Neural crest cell (in vitro differentiated cells): ENCODE measurements around the gene GTF2IRD1. TPM values are rescaled to one million over a fixed set of nuclear protein-coding genes. Genes with fewer than 3 reads are reported as not detected.
"Not testable (repeated sequence)": the region's sequence is repeated elsewhere in the genome, so short reads cannot be mapped to it uniquely, and the experiment has no call there.

Source experiments
- DNase-seq: peaks from one replicate; pipeline ENCODE4 v3.0.0; 2021; ENCODE audit warnings: low read depth, mixed read lengths, low spot score
- H3K27ac Mint-ChIP-seq: one replicate; pipeline ENCODE4 v1.8.0; 2021; ENCODE audit warnings: mild to moderate bottlenecking, mixed read lengths; ENCODE audit not compliant: unreplicated experiment
- H3K27me3 Mint-ChIP-seq: 2 replicates; pipeline ENCODE4 v1.8.0; 2021; ENCODE audit warnings: low read depth, mild to moderate bottlenecking, mixed read lengths
- H3K36me3 Mint-ChIP-seq: 2 replicates; pipeline ENCODE4 v1.8.0; 2021; ENCODE audit warnings: low read depth, mild to moderate bottlenecking, mixed read lengths
- H3K4me1 Mint-ChIP-seq: 2 replicates; pipeline ENCODE4 v1.8.0; 2021; ENCODE audit warnings: mixed read lengths
- H3K4me3 Mint-ChIP-seq: one replicate; pipeline ENCODE4 v1.8.0; 2021; ENCODE audit warnings: mild to moderate bottlenecking, mixed read lengths
- H3K9me3 Mint-ChIP-seq: 2 replicates; pipeline ENCODE4 v1.8.0; 2021; ENCODE audit warnings: mixed read lengths
- total RNA-seq: library from RNA; stranded (reverse); gene quantifications from 2 replicates; pipeline ENCODE4 v1.2.1, GENCODE V29; 2021
- TF ChIP-seq, protein P1 (sequence below): fragments of 200-600 bp; sonication (generic); conservative IDR thresholded peaks from 2 replicates; pipeline ENCODE4 v1.5.0; 2021; ENCODE audit warnings: antibody characterized with exemption, mild to moderate bottlenecking

The GTF2IRD1 gene
- total RNA-seq, 1 donor from 2014 or later: 50.1 TPM

DNA sequence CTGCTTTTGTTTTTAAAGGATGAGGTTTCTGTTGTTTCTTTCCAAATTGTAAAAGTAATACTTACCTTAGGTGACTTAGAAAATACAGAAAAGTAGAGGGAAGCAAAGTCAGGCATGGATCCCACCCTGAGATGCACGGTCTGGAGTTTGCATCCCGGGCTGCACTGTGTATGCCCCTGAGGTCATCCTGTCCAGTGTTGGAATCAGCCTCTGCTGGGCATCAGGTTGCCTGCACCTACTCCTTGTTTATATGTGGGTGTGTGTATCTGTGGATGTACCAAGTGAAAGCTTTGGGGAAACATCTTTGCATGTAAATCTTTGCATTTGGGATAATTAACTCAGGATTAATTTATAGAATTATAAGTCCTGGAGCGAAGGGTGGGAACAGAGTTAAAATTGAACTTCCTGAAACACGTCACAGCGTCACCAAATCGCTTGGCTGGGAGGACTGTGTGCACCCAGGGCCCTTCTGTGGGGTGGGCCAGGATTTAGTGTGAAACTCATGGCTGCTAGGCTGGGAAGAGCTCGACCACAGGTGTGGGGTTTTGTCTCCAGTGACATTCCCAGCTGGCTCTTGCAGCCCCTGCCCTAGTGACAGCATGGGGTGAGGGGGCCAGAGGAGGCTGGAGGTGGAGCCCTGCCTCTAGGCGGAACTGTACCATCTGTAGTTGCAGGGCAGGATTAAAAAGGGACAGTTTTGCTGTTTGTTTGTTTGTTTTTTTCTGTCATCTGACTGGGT, 27.9 kb downstream of the GTF2IRD1 start:
- TF ChIP-seq, protein P1, sequence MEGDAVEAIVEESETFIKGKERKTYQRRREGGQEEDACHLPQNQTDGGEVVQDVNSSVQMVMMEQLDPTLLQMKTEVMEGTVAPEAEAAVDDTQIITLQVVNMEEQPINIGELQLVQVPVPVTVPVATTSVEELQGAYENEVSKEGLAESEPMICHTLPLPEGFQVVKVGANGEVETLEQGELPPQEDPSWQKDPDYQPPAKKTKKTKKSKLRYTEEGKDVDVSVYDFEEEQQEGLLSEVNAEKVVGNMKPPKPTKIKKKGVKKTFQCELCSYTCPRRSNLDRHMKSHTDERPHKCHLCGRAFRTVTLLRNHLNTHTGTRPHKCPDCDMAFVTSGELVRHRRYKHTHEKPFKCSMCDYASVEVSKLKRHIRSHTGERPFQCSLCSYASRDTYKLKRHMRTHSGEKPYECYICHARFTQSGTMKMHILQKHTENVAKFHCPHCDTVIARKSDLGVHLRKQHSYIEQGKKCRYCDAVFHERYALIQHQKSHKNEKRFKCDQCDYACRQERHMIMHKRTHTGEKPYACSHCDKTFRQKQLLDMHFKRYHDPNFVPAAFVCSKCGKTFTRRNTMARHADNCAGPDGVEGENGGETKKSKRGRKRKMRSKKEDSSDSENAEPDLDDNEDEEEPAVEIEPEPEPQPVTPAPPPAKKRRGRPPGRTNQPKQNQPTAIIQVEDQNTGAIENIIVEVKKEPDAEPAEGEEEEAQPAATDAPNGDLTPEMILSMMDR: no peak
- H3K27ac Mint-ChIP-seq: no peak overlapping the region
- H3K4me3 Mint-ChIP-seq: no peak overlapping the region
- H3K9me3 Mint-ChIP-seq: no peaks in the 10 kb centered on the region
- no peaks in the 10 kb centered on the region for H3K27me3 Mint-ChIP-seq
- no peak for DNase-seq
- H3K36me3 Mint-ChIP-seq: no peaks in the 10 kb centered on the region
- peaks cover 50% of the 10 kb centered on the region for H3K4me1 Mint-ChIP-seq

DNA sequence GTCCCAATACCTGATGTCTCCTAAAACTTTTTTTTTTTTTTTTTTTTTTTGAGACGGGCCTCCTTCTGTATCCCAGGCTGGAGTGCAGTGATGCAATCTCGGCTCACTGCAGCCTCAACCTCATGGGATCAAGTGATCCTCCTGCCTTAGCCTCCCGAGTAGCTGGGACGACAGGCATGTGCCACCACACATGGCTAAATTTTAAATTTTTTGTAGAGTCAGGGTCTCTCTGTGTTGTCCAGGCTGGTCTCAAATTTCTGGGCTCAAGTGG, 28.4 kb downstream of the GTF2IRD1 start:
- H3K36me3 Mint-ChIP-seq: no peaks in the 10 kb centered on the region
- no peaks in the 10 kb centered on the region for H3K27me3 Mint-ChIP-seq
- H3K4me1 Mint-ChIP-seq: peaks cover 46% of the 10 kb centered on the region
- H3K27ac Mint-ChIP-seq: no peak overlapping the region
- TF ChIP-seq, protein P1: no peak
- H3K9me3 Mint-ChIP-seq: no peaks in the 10 kb centered on the region
- H3K4me3 Mint-ChIP-seq: no peak overlapping the region
- DNase-seq: no peak

DNA sequence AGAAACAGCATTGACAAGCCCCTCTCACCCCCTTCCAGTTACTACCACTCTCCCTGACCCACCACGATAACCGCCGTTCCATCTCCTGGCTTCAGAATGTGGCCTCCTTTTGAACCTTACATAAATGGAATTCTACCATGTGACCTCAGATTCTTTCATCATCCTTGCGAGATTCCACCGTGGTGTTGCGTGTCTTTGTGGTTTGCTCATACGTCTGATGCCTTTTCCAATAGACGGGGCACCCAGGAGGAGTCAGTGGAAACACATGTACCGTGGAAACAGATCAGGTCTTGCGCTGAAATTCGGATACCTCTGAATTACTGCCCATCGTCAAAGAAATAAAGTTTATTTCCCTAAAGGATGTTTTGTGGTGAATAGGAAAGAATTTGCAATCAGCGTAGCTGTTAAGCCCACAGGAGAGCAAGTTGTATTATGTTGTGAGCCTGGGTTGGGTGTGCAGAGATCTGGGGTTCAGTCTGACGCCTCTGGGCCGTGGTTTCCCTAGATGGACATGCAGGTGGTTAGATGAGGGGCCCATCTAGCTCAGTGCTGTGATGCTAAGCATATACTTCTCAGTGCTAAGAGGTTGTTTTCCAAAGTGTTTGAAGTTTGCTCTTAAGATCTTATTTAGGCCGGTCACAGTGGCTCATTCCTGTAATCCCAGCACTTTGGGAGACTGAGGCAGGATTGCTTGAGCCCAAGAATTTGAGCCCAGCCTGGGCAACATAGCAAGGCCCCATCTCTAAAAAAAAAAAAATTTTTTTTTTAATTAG, 29.1 kb downstream of the GTF2IRD1 start:
- Mint-ChIP-seq H3K4me3 (no peak overlapping the region), H3K27me3 (no peaks in the 10 kb centered on the region), H3K36me3 (no peaks in the 10 kb centered on the region), H3K27ac (no peak overlapping the region), H3K9me3 (no peaks in the 10 kb centered on the region), H3K4me1 (peaks cover 45% of the 10 kb centered on the region)
- DNase-seq: no peak
- TF ChIP-seq, protein P1: no peak

DNA sequence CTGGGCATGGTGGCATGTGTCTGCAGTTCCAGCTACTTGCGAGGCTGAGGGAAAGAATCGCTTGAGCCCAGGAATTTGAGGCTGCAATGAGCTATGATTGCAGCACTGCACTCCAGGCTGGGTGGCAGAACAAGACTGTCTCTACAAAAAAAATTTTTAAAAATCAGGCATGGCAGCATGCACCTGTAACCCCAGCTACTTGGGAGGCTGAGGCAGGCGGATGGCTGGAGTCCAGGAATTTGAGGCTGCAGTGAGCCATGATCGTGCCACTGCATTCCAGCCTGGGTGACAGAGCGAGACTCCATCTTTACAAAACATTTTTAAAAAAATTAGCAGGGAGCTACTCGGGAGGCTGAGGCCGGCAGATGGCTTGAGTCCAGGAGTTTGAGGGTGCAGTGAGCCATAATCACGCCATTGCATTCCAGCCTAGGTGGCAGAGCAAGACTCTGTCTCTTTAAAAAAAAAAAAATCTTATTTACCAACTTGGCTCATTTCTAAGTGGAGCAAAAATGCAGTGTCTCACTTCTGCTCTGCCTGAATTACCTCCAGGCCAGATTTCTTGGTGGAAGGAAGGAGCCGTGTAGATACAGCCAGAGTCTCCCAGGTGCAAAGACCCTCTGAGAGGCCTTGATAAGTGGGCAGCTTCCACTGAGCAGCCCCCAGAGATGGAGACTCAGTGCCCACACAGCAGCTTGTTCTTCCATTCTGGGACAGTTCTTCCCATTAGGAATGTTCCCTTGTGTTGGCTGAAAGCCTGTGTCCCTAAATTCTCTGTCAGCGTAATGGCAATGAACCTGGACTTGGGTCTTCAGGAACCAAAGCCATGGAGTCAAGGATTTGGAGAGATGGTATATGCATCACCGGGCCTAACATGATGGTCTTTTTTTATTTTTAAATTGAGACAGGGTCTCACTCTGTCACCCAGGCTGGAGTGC, 30.0 kb downstream of the GTF2IRD1 start:
- H3K27ac Mint-ChIP-seq: no peak overlapping the region

DNA sequence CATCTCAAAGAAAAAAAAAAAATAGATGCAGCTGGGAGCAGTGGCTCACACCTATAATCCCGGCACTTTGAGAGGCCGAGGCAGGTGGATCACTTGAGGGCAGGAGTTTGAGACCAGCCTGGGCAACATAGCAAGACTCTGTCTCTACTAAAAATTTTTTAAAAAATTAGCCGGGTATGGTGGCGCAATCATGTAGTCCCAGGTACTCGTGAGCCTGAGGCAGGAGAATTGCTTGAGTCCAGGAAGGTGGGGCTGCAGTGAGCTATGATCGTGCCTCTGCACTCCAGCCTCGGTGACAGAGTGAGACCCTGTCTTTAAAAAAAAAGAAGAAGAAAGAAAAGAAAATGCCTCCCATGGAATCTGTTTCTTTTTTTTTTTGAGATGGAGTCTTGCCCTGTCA, 31.9 kb downstream of the GTF2IRD1 start:
- Mint-ChIP-seq H3K36me3 (no peaks in the 10 kb centered on the region), H3K4me1 (peaks cover 22% of the 10 kb centered on the region), H3K27ac (no peak overlapping the region), H3K4me3 (no peak overlapping the region), H3K27me3 (no peaks in the 10 kb centered on the region), H3K9me3 (no peaks in the 10 kb centered on the region)
- no peak for DNase-seq
- TF ChIP-seq, protein P1: no peak

More for the DNA sequence above, 30.0 kb downstream of the GTF2IRD1 start:
- TF ChIP-seq, protein P1: no peak
- Mint-ChIP-seq H3K4me3 (no peak overlapping the region), H3K36me3 (no peaks in the 10 kb centered on the region), H3K4me1 (peaks cover 39% of the 10 kb centered on the region), H3K27me3 (no peaks in the 10 kb centered on the region), H3K9me3 (no peaks in the 10 kb centered on the region)
- DNase-seq: no peak

DNA sequence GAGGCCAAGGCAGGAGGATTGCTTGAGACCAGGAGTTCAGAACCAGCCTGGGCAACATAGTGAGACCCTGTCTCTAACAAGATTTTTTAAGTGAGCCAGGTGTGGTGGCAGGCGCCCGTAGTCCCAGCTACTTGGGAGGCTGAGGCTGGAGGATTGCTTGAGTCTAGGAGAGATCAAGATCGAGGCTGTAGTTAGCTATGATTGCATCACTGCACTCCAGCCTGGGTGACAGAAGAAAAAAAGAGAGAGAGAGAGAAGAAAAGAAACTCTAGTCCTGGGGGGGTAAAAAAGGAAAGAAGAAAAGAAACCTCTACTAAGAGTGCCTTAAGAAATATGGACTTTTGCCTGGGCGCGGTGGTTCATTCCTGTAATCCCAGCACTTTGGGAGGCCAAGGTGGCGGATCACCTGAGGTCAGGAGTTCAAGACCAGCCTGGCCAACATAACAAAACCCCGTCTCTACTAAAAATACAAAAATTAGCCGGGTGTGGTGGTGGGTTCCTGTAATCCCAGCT, 34.9 kb downstream of the GTF2IRD1 start:
- H3K27me3 Mint-ChIP-seq, H3K4me1 Mint-ChIP-seq, DNase-seq, H3K27ac Mint-ChIP-seq, H3K9me3 Mint-ChIP-seq, H3K4me3 Mint-ChIP-seq: not testable (repeated sequence)
- H3K36me3 Mint-ChIP-seq: peaks cover 14% of the 10 kb centered on the region
